ENCODE data around the gene COG1. TPM values are rescaled to one million over a fixed set of nuclear protein-coding genes. Genes with fewer than 3 reads are reported as not detected.

COG1 gene, protein sequence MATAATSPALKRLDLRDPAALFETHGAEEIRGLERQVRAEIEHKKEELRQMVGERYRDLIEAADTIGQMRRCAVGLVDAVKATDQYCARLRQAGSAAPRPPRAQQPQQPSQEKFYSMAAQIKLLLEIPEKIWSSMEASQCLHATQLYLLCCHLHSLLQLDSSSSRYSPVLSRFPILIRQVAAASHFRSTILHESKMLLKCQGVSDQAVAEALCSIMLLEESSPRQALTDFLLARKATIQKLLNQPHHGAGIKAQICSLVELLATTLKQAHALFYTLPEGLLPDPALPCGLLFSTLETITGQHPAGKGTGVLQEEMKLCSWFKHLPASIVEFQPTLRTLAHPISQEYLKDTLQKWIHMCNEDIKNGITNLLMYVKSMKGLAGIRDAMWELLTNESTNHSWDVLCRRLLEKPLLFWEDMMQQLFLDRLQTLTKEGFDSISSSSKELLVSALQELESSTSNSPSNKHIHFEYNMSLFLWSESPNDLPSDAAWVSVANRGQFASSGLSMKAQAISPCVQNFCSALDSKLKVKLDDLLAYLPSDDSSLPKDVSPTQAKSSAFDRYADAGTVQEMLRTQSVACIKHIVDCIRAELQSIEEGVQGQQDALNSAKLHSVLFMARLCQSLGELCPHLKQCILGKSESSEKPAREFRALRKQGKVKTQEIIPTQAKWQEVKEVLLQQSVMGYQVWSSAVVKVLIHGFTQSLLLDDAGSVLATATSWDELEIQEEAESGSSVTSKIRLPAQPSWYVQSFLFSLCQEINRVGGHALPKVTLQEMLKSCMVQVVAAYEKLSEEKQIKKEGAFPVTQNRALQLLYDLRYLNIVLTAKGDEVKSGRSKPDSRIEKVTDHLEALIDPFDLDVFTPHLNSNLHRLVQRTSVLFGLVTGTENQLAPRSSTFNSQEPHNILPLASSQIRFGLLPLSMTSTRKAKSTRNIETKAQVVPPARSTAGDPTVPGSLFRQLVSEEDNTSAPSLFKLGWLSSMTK
- 23.2 and 26.5 TPM in 2 replicates for total RNA-seq (2021)
- long read RNA-seq, full-length matches to known transcripts: 148 of 207 reads
- long read RNA-seq, partial matches to known transcripts: 25 of 207 reads
- long read RNA-seq, other reads (novel, unspliced or antisense): 34 of 207 reads

- H3K27ac Mint-ChIP-seq: peak within 1 kb of the TSS; percentile 97 to 99 (median 99)
- no peak within 1 kb of the TSS for H3T11ph ChIP-seq (ENCODE audit: low read length)
- TF ChIP-seq CTCF (conservative IDR thresholded peaks at IDR 0.05): no peak
- no peaks in the 10 kb centered on the region for H3K27me3 Mint-ChIP-seq (ENCODE audit: low read depth)
- H2BK120ac ChIP-seq (ENCODE audit: low read depth, low read length, poor library complexity, severe bottlenecking): peak within 1 kb of the TSS; percentile 3
- peak within 1 kb of the TSS; percentile 0 for H2BK5ac ChIP-seq (ENCODE audit: insufficient read length, low read length)
- H3K4me1 Mint-ChIP-seq: peaks cover 25 to 29% of the 10 kb centered on the region in 2 experiments
- H2BK15ac ChIP-seq (ENCODE audit: low read depth, low read length): no peak within 1 kb of the TSS
- peak within 1 kb of the TSS; percentile 96 for H3K14ac ChIP-seq (ENCODE audit: insufficient read depth, low read length)
- no peaks in the 10 kb centered on the region for H3K27me3 ChIP-seq (ENCODE audit: insufficient read depth, low read length)
- H2BK20ac ChIP-seq (ENCODE audit: low read depth, low read length, poor library complexity, severe bottlenecking): no peak within 1 kb of the TSS
- no peak within 1 kb of the TSS for H2BK12ac ChIP-seq (ENCODE audit: insufficient read length, low read depth, low read length)
- H3K79me2 ChIP-seq (ENCODE audit: insufficient read depth, low read length): no peaks in the 10 kb centered on the region
- no peak within 1 kb of the TSS for H3K4ac ChIP-seq (ENCODE audit: low read depth, low read length)
- H3K9me3 Mint-ChIP-seq: no peaks in the 10 kb centered on the region; a peak in 1 of 5 replicates
- peak within 1 kb of the TSS; percentile 79 for H3K4me2 ChIP-seq (ENCODE audit: insufficient read depth, insufficient read length, low read length)
- peak; percentile 91 for DNase-seq
- no peak within 1 kb of the TSS for H2AK5ac ChIP-seq (ENCODE audit: insufficient read length, low read length)
- peak within 1 kb of the TSS; percentile 84 for H3K27ac ChIP-seq (ENCODE audit: insufficient read length, low read depth, low read length)
- no peak within 1 kb of the TSS for H3K56ac ChIP-seq (ENCODE audit: insufficient read length, low read depth, low read length)
- H3K79me1 ChIP-seq (ENCODE audit: insufficient read depth, low read depth, low read length, poor library complexity, severe bottlenecking): no peaks in the 10 kb centered on the region
- H2AFZ ChIP-seq (ENCODE audit: low read length): no peak within 1 kb of the TSS
- no peak within 1 kb of the TSS for H3K23ac ChIP-seq (ENCODE audit: insufficient read length, low read depth, low read length)
- H3K18ac ChIP-seq (ENCODE audit: insufficient read length, low read depth, low read length): peak within 1 kb of the TSS; percentile 91
- peaks cover 2% of the 10 kb centered on the region for H4K20me1 ChIP-seq (ENCODE audit: control insufficient read depth, insufficient read depth, insufficient read length)
- H3K36me3 Mint-ChIP-seq (ENCODE audit: insufficient read depth in 1 of 3, low read depth in 3 of 3): peaks cover 15 to 26% (median 24%) of the 10 kb centered on the region in 3 experiments; a peak in 6 of 7 replicates
- H3K9me3 ChIP-seq (ENCODE audit: control insufficient read depth, low read depth, low read length): no peaks in the 10 kb centered on the region
- WGBS (ENCODE audit: extremely low coverage, insufficient read length, low lambda C conversion rate): no CpG with 5 or more reads among the region's 84 CpGs
- H3K9ac ChIP-seq (ENCODE audit: extremely low read depth, insufficient read length, low read length): peak within 1 kb of the TSS; percentile 95
- H3K4me1 ChIP-seq (ENCODE audit: insufficient read depth, low read length): peaks cover 4% of the 10 kb centered on the region; the same call in 1 of the 2 replicates
- H3K23me2 ChIP-seq (ENCODE audit: insufficient read length, low read depth, low read length, poor library complexity, severe bottlenecking): no peaks in the 10 kb centered on the region
- H4K5ac ChIP-seq (ENCODE audit: insufficient read length, low read depth, low read length): no peak within 1 kb of the TSS
- no peak within 1 kb of the TSS for H4K8ac ChIP-seq (replicated peaks; ENCODE audit: insufficient read length, low read depth, low read length)
- H4K91ac ChIP-seq (ENCODE audit: insufficient read length, low read depth, low read length): no peak within 1 kb of the TSS
- H3K4me3 Mint-ChIP-seq: peak within 1 kb of the TSS; percentile 97
Observed at GRCh38 chr17:73192894-73193701, at the start of gene COG1. TSS of gene COG1 (plus strand) at chr17:73193055. CDS start at chr17:73193070, 15 bp downstream.
